ENCODE results near the gene PRDM16.

The PRDM16 gene

DNA sequence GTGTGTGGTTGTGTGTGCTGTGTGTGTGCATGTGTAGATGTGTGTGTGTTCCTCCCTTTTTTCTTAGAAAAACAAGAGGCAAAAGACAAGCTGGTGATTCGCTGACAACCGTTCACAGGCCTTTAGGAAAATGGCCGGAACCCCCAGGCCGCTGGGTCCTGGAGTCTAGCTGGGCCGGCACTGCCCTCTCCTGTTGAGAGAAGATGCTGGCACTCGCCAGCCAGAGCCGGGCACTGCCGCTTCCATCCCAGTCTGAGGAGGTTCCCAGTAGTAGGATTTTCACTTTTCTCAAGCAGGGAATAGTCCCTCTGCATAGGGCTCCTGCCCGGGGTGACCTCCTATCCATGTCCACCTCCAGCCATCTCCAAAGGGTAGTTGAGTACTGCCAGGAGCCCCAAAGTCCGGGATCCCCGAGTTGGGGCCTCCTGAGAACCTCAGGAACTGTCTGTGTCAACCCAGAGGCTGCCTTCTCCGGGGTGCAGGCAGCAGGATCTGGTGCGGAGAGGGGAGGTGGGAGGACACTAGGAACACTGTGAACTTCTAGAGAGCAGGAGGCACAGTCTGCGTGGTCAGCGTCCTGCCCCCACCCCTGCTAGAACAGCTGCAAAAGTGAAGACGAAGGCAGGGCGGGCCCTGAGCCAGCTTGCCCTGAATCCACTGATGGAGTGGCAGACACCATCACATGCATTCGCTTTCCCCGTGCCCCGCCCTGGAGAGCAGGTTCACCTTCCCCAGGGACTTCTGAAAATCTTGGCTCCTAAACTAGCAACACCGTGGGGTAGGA is 341.3 kb downstream of the PRDM16 start:
- TF ChIP-seq, protein P1, sequence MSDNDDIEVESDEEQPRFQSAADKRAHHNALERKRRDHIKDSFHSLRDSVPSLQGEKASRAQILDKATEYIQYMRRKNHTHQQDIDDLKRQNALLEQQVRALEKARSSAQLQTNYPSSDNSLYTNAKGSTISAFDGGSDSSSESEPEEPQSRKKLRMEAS (IDR thresholded peaks at IDR 0.05; ENCODE audit: low read depth, low read length): no peak
- TF ChIP-seq POLR2A (IDR thresholded peaks at IDR 0.05; ENCODE audit: extremely low read depth, insufficient read length) (no peak), MYC (IDR thresholded peaks at IDR 0.05; ENCODE audit: low read depth, low read length) (no peak)
- TF ChIP-seq, protein P2, sequence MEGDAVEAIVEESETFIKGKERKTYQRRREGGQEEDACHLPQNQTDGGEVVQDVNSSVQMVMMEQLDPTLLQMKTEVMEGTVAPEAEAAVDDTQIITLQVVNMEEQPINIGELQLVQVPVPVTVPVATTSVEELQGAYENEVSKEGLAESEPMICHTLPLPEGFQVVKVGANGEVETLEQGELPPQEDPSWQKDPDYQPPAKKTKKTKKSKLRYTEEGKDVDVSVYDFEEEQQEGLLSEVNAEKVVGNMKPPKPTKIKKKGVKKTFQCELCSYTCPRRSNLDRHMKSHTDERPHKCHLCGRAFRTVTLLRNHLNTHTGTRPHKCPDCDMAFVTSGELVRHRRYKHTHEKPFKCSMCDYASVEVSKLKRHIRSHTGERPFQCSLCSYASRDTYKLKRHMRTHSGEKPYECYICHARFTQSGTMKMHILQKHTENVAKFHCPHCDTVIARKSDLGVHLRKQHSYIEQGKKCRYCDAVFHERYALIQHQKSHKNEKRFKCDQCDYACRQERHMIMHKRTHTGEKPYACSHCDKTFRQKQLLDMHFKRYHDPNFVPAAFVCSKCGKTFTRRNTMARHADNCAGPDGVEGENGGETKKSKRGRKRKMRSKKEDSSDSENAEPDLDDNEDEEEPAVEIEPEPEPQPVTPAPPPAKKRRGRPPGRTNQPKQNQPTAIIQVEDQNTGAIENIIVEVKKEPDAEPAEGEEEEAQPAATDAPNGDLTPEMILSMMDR (IDR thresholded peaks at IDR 0.05; ENCODE audit: low read depth, low read length): no peak
- DNase-seq (ENCODE audit: low read depth): no peak
- H3K4me3 ChIP-seq (ENCODE audit: low read depth, low read length): no peak overlapping the region

DNA sequence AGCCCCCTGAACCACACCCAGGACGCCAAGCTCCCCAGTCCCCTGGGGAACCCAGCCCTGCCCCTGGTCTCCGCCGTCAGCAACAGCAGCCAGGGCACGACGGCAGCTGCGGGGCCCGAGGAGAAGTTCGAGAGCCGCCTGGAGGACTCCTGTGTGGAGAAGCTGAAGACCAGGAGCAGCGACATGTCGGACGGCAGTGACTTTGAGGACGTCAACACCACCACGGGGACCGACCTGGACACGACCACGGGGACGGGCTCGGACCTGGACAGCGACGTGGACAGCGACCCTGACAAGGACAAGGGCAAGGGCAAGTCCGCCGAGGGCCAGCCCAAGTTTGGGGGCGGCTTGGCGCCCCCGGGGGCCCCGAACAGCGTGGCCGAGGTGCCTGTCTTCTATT is 342.8 kb downstream of the PRDM16 start:
- TF ChIP-seq, protein P2 (IDR thresholded peaks at IDR 0.05; ENCODE audit: low read depth, low read length): no peak
- TF ChIP-seq MYC (IDR thresholded peaks at IDR 0.05; ENCODE audit: low read depth, low read length): no peak
- TF ChIP-seq, protein P1 (IDR thresholded peaks at IDR 0.05; ENCODE audit: low read depth, low read length): no peak
- no peak for TF ChIP-seq POLR2A (IDR thresholded peaks at IDR 0.05; ENCODE audit: extremely low read depth, insufficient read length)
- DNase-seq (ENCODE audit: low read depth): no peak
- no peak overlapping the region for H3K4me3 ChIP-seq (ENCODE audit: low read depth, low read length)

DNA sequence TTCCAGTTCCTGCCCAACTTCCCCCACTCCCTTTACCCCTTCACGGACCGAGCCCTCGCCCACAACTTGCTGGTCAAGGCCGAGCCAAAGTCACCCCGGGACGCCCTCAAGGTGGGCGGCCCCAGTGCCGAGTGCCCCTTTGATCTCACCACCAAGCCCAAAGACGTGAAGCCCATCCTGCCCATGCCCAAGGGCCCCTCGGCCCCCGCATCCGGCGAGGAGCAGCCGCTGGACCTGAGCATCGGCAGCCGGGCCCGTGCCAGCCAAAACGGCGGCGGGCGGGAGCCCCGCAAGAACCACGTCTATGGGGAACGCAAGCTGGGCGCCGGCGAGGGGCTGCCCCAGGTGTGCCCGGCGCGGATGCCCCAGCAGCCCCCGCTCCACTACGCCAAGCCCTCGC is 343.4 kb downstream of the PRDM16 start:
- no peak for DNase-seq (ENCODE audit: low read depth)
- no peak overlapping the region for H3K4me3 ChIP-seq (ENCODE audit: low read depth, low read length)
- TF ChIP-seq POLR2A (IDR thresholded peaks at IDR 0.05; ENCODE audit: extremely low read depth, insufficient read length) (no peak), MYC (IDR thresholded peaks at IDR 0.05; ENCODE audit: low read depth, low read length) (no peak)
- TF ChIP-seq, protein P1 (IDR thresholded peaks at IDR 0.05; ENCODE audit: low read depth, low read length): no peak
- TF ChIP-seq, protein P2 (IDR thresholded peaks at IDR 0.05; ENCODE audit: low read depth, low read length): no peak

DNA sequence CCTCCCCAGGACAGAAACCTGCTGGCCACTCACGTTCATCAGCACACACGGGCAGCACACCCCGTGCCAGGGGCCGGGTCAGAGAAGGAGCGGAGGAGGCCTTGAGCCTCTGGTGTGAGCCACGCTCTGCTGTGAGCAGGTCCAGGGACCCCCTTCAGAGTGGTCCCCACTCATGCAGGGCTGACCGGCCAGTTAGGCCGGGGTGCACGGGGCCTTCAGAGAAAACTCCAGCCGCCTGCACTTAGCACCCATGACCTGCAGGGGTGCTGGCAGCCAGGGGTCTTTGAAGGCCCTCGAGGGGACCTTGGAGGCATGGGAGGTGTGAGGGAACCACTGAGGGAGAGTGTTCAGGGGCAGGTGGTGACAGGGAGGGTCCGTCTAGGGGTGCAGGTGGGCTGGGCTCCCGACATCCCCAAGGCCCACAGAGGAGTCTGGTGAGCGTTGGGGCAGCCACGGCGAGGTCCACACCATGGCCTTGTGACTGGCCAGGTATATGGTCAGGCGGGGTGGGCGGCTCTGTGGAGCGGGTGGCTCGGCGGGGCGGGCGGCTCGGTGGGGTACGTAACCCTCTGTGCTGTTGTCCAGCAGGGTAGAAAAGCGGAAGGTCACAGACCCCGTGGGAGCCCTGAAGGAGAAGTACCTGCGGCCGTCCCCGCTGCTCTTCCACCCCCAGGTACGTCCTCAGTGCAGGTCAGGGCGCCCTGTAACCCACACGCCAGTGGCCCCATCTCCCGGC is 345.1 kb downstream of the PRDM16 start:
- no peak for DNase-seq (ENCODE audit: low read depth)
- no peak for TF ChIP-seq POLR2A (IDR thresholded peaks at IDR 0.05; ENCODE audit: extremely low read depth, insufficient read length)
- no peak for TF ChIP-seq MYC (IDR thresholded peaks at IDR 0.05; ENCODE audit: low read depth, low read length)
- TF ChIP-seq, protein P2 (IDR thresholded peaks at IDR 0.05; ENCODE audit: low read depth, low read length): no peak
- TF ChIP-seq, protein P1 (IDR thresholded peaks at IDR 0.05; ENCODE audit: low read depth, low read length): no peak
- H3K4me3 ChIP-seq (ENCODE audit: low read depth, low read length): no peak overlapping the region

DNA sequence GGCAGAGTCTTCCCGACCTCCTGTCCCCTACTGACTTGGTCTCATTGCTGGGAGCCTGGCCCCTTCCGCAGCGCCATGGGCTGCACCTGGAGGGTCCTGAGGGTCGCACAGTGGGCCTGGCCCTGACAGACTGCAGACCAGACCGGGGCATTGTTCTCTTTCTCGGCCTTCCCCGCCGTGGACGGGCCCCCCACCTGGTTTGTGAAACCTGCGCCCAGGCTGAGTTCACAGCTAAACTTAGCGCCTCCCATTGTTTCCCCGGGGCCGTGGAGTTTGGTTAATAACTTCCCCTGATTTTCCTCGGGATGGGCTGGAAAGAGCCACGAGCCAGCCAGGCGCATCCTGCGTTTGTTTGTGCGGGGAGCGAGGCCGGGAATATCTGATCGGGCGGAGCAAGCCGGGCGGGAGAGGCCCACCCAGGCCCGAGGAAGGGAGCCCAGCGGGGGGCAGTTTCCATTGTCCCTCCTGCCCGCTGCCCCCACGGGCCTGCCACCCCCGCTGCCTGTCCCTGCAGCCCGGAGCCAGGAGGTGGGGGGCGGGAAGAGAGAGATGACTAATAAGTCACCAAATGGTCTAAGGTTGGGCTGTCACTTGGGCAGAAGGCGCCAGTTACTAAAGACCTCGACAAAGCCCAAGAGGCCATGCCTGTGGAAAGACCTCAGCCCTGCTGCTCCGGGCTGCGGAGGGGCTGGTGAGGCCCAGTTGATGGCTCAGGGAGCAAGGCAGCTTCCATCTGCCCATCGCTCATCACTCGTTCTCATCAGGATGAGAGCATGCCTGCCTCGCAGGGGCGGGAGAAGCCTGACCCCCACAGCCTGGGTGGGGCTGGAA is 346.5 kb downstream of the PRDM16 start:
- H3K4me3 ChIP-seq (ENCODE audit: low read depth, low read length): no peak overlapping the region
- TF ChIP-seq, protein P1 (IDR thresholded peaks at IDR 0.05; ENCODE audit: low read depth, low read length): no peak
- TF ChIP-seq POLR2A (IDR thresholded peaks at IDR 0.05; ENCODE audit: extremely low read depth, insufficient read length): no peak
- DNase-seq (ENCODE audit: low read depth): no peak
